CD14-positive monocyte (primary cell): ENCODE results near the gene ARAP2. TPM values are rescaled to one million over a fixed set of nuclear protein-coding genes. Genes with fewer than 3 reads are reported as not detected.

Experiments used
- DNase-seq, 3 donors: peaks; one replicate each; pipeline ENCODE4 v3.0.0-alpha.2; 2011 to 2022
- H2AFZ ChIP-seq: 2 replicates; pipeline ENCODE4 v1.6.0; 2012; ENCODE audit warnings: mild to moderate bottlenecking, low read depth, low read length, inconsistent platforms; ENCODE audit not compliant: insufficient read depth, poor library complexity, severe bottlenecking
- H3K27ac ChIP-seq, 2 donors: 1 replicate in 1 of 2; 2 replicates in 1 of 2; pipeline ENCODE4 v1.5.1; 2012 to 2013; ENCODE audit warnings: low read length in 2 of 2, control low read depth in 1 of 2, inconsistent platforms in 1 of 2, low read depth in 1 of 2, mild to moderate bottlenecking in 1 of 2
- H3K27me3 ChIP-seq, 2 donors: one replicate each; pipeline versions ENCODE4 v1.6.0 to v1.6.1; 2011 to 2013; ENCODE audit warnings: low read length in 2 of 2; ENCODE audit not compliant: control insufficient read depth in 2 of 2, insufficient read depth in 2 of 2
- H3K36me3 ChIP-seq, 2 donors: replicated peaks in 1 of 2; 1 replicate in 1 of 2; 2 replicates in 1 of 2; pipeline versions ENCODE4 v1.5.1 to v1.6.1; 2012 to 2013; ENCODE audit warnings: low read length in 2 of 2, control low read depth in 1 of 2, inconsistent platforms in 1 of 2, mild to moderate bottlenecking in 1 of 2; ENCODE audit not compliant: insufficient read depth in 2 of 2, control insufficient read depth in 1 of 2
- H3K4me1 ChIP-seq, 2 donors: 1 replicate in 1 of 2; 2 replicates in 1 of 2; pipeline versions ENCODE4 v1.5.1 to v1.6.1; 2012 to 2013; ENCODE audit warnings: low read length in 2 of 2, control low read depth in 1 of 2, inconsistent platforms in 1 of 2, mild to moderate bottlenecking in 1 of 2, moderate library complexity in 1 of 2; ENCODE audit not compliant: insufficient read depth in 2 of 2, control insufficient read depth in 1 of 2
- H3K4me2 ChIP-seq: replicated peaks from 2 replicates; pipeline ENCODE3; 2012; ENCODE audit warnings: low read length, moderate library complexity, mild to moderate bottlenecking; ENCODE audit not compliant: poor library complexity, severe bottlenecking; ENCODE audit errors: extremely low read depth
- H3K4me3 ChIP-seq, 3 experiments: fragments of 200-600 bp in 1 of 3; sonication (generic) in 1 of 3; replicated peaks in 1 of 3; 1 replicate in 2 of 3; 2 replicates in 1 of 3; pipeline ENCODE4 v1.5.1; 2011 to 2013; ENCODE audit warnings: low read length in 3 of 3, mild to moderate bottlenecking in 3 of 3, control low read depth in 2 of 3, low read depth in 2 of 3, inconsistent platforms in 1 of 3, moderate library complexity in 1 of 3
- H3K79me2 ChIP-seq: 2 replicates; pipeline ENCODE4 v1.6.0; 2012; ENCODE audit warnings: mild to moderate bottlenecking, control low read depth, inconsistent platforms, low read length, moderate library complexity; ENCODE audit not compliant: insufficient read depth
- H3K9ac ChIP-seq: 2 replicates; pipeline ENCODE4 v1.6.0; 2017; ENCODE audit warnings: low read length, mild to moderate bottlenecking; ENCODE audit not compliant: insufficient read depth, poor library complexity, severe bottlenecking
- H3K9me3 ChIP-seq, 2 donors: replicated peaks in 1 of 2; 1 replicate in 1 of 2; 2 replicates in 1 of 2; pipeline versions ENCODE4 v1.5.1 to v1.6.1; 2012 to 2013; ENCODE audit warnings: low read length in 2 of 2, control low read depth in 1 of 2; ENCODE audit not compliant: control insufficient read depth in 1 of 2, insufficient read depth in 1 of 2
- H4K20me1 ChIP-seq: 2 replicates; pipeline ENCODE4 v1.6.0; 2012; ENCODE audit warnings: mild to moderate bottlenecking, low read length, control low read depth, moderate library complexity; ENCODE audit not compliant: insufficient read depth
- H3K27ac Mint-ChIP-seq, 7 donors: one replicate each; pipeline ENCODE4 v1.8.0; 2020; ENCODE audit warnings: mild to moderate bottlenecking in 7 of 7, mixed read lengths in 7 of 7, moderate library complexity in 6 of 7, inconsistent platforms in 2 of 7
- H3K27me3 Mint-ChIP-seq, 3 donors: one replicate each; pipeline ENCODE4 v1.8.0; 2021 to 2022; ENCODE audit warnings: low read depth in 3 of 3, mild to moderate bottlenecking in 3 of 3, mixed read lengths in 3 of 3, moderate library complexity in 3 of 3, inconsistent platforms in 1 of 3
- H3K36me3 Mint-ChIP-seq, 2 donors: one replicate each; pipeline ENCODE4 v1.8.0; 2020; ENCODE audit warnings: mixed read lengths in 2 of 2, inconsistent platforms in 1 of 2, mild to moderate bottlenecking in 1 of 2
- H3K4me1 Mint-ChIP-seq: one replicate; pipeline ENCODE4 v1.8.0; 2020; ENCODE audit warnings: mild to moderate bottlenecking, mixed read lengths
- H3K4me3 Mint-ChIP-seq, 2 donors: one replicate each; pipeline ENCODE4 v1.8.0; 2020; ENCODE audit warnings: mild to moderate bottlenecking in 2 of 2, mixed read lengths in 2 of 2, moderate library complexity in 1 of 2
- H3K9me3 Mint-ChIP-seq, 7 donors: one replicate each; pipeline ENCODE4 v1.8.0; 2020 to 2022; ENCODE audit warnings: mixed read lengths in 7 of 7, mild to moderate bottlenecking in 6 of 7, moderate library complexity in 6 of 7, inconsistent platforms in 2 of 7
- CTCF ChIP-seq: fragments of 200-600 bp; IDR thresholded peaks from one replicate; pipeline ENCODE4 v1.8.0; 2022; ENCODE audit warnings: antibody characterized with exemption, mild to moderate bottlenecking
- WGBS: methylation state at CpG from one replicate; pipeline ENCODE4 v1.1.5; 2013; ENCODE audit warnings: missing lambda C conversion rate; ENCODE audit not compliant: insufficient coverage; 5-methylcytosine and 5-hydroxymethylcytosine counted together
- intact Hi-C, 2 donors: fragments of 100-400 bp; cut with micrococcal nuclease; formaldehyde crosslinking; loops; one replicate each; pipeline versions ENCODE4 v1.15.0 to v1.15.1; 2023
- polyA plus RNA-seq, 3 donors: library from polyadenylated mRNA; depleted of rRNA in 1 of 3; unstranded in 2 of 3; stranded (reverse) in 1 of 3; fragments of 300-500 nt in 2 of 3; fragments of >200 nt in 1 of 3; fragmentation: Illumina TruSeq in 2 of 3; gene quantifications; 1 replicate in 2 of 3; 2 replicates in 1 of 3; pipeline ENCODE4 v1.2.3, GENCODE V29; 2012 to 2021

Gene ARAP2
- polyA plus RNA-seq, 3 donors = 4.6 to 17.7 (median 5.6) TPM

- H3K27me3 Mint-ChIP-seq = peaks cover 0 to 3% (median 0%) of the 10 kb centered on the region in 3 donors
- intact Hi-C loops = no loop called here
- no peaks in the 10 kb centered on the region for H3K9me3 ChIP-seq
- no peak overlapping the region for H3K27ac Mint-ChIP-seq
- no peaks in the 10 kb centered on the region for H3K4me1 Mint-ChIP-seq
- DNase-seq = no peak
- no peak overlapping the region for H3K9ac ChIP-seq
- H4K20me1 ChIP-seq = no peaks in the 10 kb centered on the region
- no peaks in the 10 kb centered on the region for H3K36me3 ChIP-seq
- H3K4me1 ChIP-seq = no peaks in the 10 kb centered on the region
- no peak overlapping the region for H3K4me3 ChIP-seq
- no peak overlapping the region for H3K4me3 Mint-ChIP-seq
- H3K27ac ChIP-seq = no peak overlapping the region
- TF ChIP-seq CTCF = no peak
- no peaks in the 10 kb centered on the region for H3K79me2 ChIP-seq
- no peak overlapping the region for H2AFZ ChIP-seq
- H3K27me3 ChIP-seq = no peaks in the 10 kb centered on the region
- no peaks in the 10 kb centered on the region for H3K36me3 Mint-ChIP-seq
- H3K4me2 ChIP-seq = no peak overlapping the region
- 100% methylated on average over 4 of the region's 7 CpGs for WGBS
- H3K9me3 Mint-ChIP-seq = peaks cover 0 to 11% (median 3%) of the 10 kb centered on the region in 7 donors
These were observed 202.0 kb downstream of the ARAP2 start for GRCh38 chr4:36042122-36042970.

GRCh38 chr4:36041340-36041739 lies 203.0 kb downstream of the ARAP2 start:
- Histone ChIP-seq H3K27ac (no peak overlapping the region), H3K4me2 (no peak overlapping the region), H4K20me1 (no peaks in the 10 kb centered on the region), H3K79me2 (no peaks in the 10 kb centered on the region), H3K9ac (no peak overlapping the region), H3K36me3 (no peaks in the 10 kb centered on the region), H3K4me1 (no peaks in the 10 kb centered on the region), H3K4me3 (no peak overlapping the region), H2AFZ (no peak overlapping the region), H3K9me3 (no peaks in the 10 kb centered on the region), H3K27me3 (no peaks in the 10 kb centered on the region)
- H3K4me1 Mint-ChIP-seq = no peaks in the 10 kb centered on the region
- WGBS = no CpG with 5 or more reads among the region's 1 CpG
- no peak overlapping the region for H3K4me3 Mint-ChIP-seq
- no peak for TF ChIP-seq CTCF
- DNase-seq = no peak
- H3K36me3 Mint-ChIP-seq = no peaks in the 10 kb centered on the region
- peaks cover 0 to 11% (median 3%) of the 10 kb centered on the region in 7 donors for H3K9me3 Mint-ChIP-seq
- peaks cover 0 to 3% (median 0%) of the 10 kb centered on the region in 3 donors for H3K27me3 Mint-ChIP-seq
- no peak overlapping the region for H3K27ac Mint-ChIP-seq
- intact Hi-C loops = no loop called here
